ENCODE measurements around the gene TANGO6. TPM values are rescaled to one million over a fixed set of nuclear protein-coding genes. Genes with fewer than 3 reads are reported as not detected.

Gene TANGO6
- total and polyA plus RNA-seq, 2 of the 8 experiments (the other 6 are each of a cell fraction or from before 2014, with no cell fraction given): 5.0 to 19.5 TPM

GRCh38 chr16:69111216-69111875, 268.0 kb downstream of the TANGO6 start (continued):
- no peak for TF ChIP-seq CHD7 (IDR thresholded peaks at IDR 0.05; ENCODE audit: insufficient replicate concordance, low read length)
- no peak for TF ChIP-seq EGR1 (IDR thresholded peaks at IDR 0.05; ENCODE audit: borderline replicate concordance, low read depth, low read length)
- no peak for TF ChIP-seq TCF12 (IDR thresholded peaks at IDR 0.05; ENCODE audit: low read depth, low read length)
- no peak for TF ChIP-seq PHF8 (conservative IDR thresholded peaks at IDR 0.05; ENCODE audit: low read depth, low read length)
- TF ChIP-seq CHD1 (IDR thresholded peaks at IDR 0.05; ENCODE audit: low read depth, low read length): no peak
- no peak for TF ChIP-seq BRCA1 (IDR thresholded peaks at IDR 0.05; ENCODE audit: low read depth, low read length)
- TF ChIP-seq CEBPB (IDR thresholded peaks at IDR 0.05; ENCODE audit: low read depth, low read length): no peak
- TF ChIP-seq GTF2F1 (IDR thresholded peaks at IDR 0.05; ENCODE audit: borderline replicate concordance, low read depth, low read length): no peak
- no peak for TF ChIP-seq ZNF274 (IDR thresholded peaks at IDR 0.05; ENCODE audit: borderline replicate concordance, extremely low read depth, low read length)
- TF ChIP-seq TAF1 (IDR thresholded peaks at IDR 0.05; ENCODE audit: low read depth, low read length): no peak
- TF ChIP-seq BACH1 (IDR thresholded peaks at IDR 0.05; ENCODE audit: low read length): no peak
- TF ChIP-seq TBP (IDR thresholded peaks at IDR 0.05; ENCODE audit: low read depth, low read length): no peak
